ENCODE results near the gene C17orf114.

C17orf114 gene

DNA sequence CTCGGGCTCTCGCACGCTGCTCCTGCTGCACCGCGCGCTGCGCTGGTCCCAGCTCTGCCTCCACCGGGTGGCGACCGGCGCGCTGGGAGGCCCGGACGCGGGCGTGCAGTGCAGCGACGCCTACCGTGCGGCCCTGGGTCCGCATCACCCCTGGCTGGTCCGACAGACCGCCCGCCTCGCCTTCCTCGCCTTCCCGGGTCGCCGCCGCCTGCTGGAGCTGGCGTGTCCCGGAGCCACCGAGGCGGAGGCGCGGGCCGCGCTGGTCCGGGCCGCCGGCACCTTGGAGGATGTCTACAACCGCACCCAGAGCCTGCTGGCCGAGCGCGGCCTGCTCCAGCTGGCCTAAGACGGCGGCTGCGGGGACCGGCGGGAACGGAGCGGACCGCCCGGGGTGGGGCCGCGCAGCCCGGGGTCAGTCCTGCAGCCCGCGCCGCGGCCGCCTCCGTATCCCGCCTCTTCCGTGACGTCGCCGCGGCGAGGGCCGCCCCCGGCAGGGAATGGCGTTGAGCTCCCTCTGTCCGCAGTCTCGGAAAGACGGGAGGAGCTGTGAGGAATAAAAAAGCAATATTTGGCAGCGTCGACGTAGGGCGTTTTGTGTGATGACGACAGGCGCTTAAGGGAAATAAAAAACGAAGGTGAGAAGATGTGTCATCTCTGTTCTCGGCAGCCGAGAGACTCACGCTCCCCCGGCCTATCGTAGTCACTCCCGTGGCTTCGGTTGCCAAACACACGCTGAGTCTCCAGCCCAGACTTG lies 12.0 kb downstream of the C17orf114 start (continued):
- no peak for TF ChIP-seq PHF20 (CRISPR knock-in tag; IDR thresholded peaks at IDR 0.05)
- TF ChIP-seq RFXAP (CRISPR knock-in tag; IDR thresholded peaks at IDR 0.05; ENCODE audit: borderline replicate concordance), result peak; percentile 85; the same call in 1 of the 2 replicates
- TF ChIP-seq ZNF788 (CRISPR knock-in tag; IDR thresholded peaks at IDR 0.05; ENCODE audit: borderline replicate concordance), result peak; percentile 32; the same call in 1 of the 2 replicates
- TF ChIP-seq ZNF3 (CRISPR knock-in tag; IDR thresholded peaks at IDR 0.05), result no peak
- TF ChIP-seq, protein P1, sequence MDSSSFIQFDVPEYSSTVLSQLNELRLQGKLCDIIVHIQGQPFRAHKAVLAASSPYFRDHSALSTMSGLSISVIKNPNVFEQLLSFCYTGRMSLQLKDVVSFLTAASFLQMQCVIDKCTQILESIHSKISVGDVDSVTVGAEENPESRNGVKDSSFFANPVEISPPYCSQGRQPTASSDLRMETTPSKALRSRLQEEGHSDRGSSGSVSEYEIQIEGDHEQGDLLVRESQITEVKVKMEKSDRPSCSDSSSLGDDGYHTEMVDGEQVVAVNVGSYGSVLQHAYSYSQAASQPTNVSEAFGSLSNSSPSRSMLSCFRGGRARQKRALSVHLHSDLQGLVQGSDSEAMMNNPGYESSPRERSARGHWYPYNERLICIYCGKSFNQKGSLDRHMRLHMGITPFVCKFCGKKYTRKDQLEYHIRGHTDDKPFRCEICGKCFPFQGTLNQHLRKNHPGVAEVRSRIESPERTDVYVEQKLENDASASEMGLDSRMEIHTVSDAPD (CRISPR knock-in tag; IDR thresholded peaks at IDR 0.05), result peak; percentile 19; the same call in 1 of the 2 replicates
- peak; percentile 24; the same call in 1 of the 2 replicates for TF ChIP-seq ZFP90 (CRISPR knock-in tag; IDR thresholded peaks at IDR 0.05; ENCODE audit: borderline replicate concordance)
- no peak for TF ChIP-seq RBM39 (IDR thresholded peaks at IDR 0.05; ENCODE audit: low read depth, low read length, poor library complexity, severe bottlenecking)
- TF ChIP-seq ZNF841 (CRISPR knock-in tag; IDR thresholded peaks at IDR 0.05; ENCODE audit: borderline replicate concordance), result peak; percentile 87; the same call in 1 of the 2 replicates
- TF ChIP-seq CC2D1A (CRISPR knock-in tag; IDR thresholded peaks at IDR 0.05), result no peak
- TF ChIP-seq, protein P2, sequence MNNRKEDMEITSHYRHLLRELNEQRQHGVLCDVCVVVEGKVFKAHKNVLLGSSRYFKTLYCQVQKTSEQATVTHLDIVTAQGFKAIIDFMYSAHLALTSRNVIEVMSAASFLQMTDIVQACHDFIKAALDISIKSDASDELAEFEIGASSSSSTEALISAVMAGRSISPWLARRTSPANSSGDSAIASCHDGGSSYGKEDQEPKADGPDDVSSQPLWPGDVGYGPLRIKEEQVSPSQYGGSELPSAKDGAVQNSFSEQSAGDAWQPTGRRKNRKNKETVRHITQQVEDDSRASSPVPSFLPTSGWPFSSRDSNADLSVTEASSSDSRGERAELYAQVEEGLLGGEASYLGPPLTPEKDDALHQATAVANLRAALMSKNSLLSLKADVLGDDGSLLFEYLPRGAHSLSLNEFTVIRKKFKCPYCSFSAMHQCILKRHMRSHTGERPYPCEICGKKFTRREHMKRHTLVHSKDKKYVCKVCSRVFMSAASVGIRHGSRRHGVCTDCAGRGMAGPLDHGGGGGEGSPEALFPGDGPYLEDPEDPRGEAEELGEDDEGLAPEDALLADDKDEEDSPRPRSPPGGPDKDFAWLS (CRISPR knock-in tag; IDR thresholded peaks at IDR 0.05; ENCODE audit: borderline replicate concordance), result no peak
- TF ChIP-seq CEBPG (CRISPR knock-in tag; IDR thresholded peaks at IDR 0.05), result no peak
- TF ChIP-seq KLF15 (CRISPR knock-in tag; IDR thresholded peaks at IDR 0.05; ENCODE audit: borderline replicate concordance), result no peak; the same call in 1 of the 2 replicates
- TF ChIP-seq, protein P3, sequence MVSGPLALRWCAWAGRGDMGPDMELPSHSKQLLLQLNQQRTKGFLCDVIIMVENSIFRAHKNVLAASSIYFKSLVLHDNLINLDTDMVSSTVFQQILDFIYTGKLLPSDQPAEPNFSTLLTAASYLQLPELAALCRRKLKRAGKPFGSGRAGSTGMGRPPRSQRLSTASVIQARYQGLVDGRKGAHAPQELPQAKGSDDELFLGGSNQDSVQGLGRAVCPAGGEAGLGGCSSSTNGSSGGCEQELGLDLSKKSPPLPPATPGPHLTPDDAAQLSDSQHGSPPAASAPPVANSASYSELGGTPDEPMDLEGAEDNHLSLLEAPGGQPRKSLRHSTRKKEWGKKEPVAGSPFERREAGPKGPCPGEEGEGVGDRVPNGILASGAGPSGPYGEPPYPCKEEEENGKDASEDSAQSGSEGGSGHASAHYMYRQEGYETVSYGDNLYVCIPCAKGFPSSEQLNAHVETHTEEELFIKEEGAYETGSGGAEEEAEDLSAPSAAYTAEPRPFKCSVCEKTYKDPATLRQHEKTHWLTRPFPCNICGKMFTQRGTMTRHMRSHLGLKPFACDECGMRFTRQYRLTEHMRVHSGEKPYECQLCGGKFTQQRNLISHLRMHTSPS (CRISPR knock-in tag; IDR thresholded peaks at IDR 0.05; ENCODE audit: low read depth), result no peak
- peak; percentile 71; the same call in 1 of the 2 replicates for TF ChIP-seq ZNF777 (CRISPR knock-in tag; IDR thresholded peaks at IDR 0.05)
- TF ChIP-seq TAF1 (CRISPR knock-in tag; IDR thresholded peaks at IDR 0.05), result peak; percentile 69
- no peak for TF ChIP-seq ZNF260 (CRISPR knock-in tag; IDR thresholded peaks at IDR 0.05; ENCODE audit: borderline replicate concordance, low read depth)
- TF ChIP-seq ZFP36L2 (CRISPR knock-in tag; IDR thresholded peaks at IDR 0.05), result no peak
- TF ChIP-seq PCBP2 (optimal IDR thresholded peaks at IDR 0.05; ENCODE audit: low read depth, low read length, poor library complexity, severe bottlenecking), result no peak
- TF ChIP-seq ZNF235 (CRISPR knock-in tag; IDR thresholded peaks at IDR 0.05; ENCODE audit: borderline replicate concordance), result 0 out of 2 replicates have a peak, but pooled peaks have one; percentile 47
- TF ChIP-seq, protein P4, sequence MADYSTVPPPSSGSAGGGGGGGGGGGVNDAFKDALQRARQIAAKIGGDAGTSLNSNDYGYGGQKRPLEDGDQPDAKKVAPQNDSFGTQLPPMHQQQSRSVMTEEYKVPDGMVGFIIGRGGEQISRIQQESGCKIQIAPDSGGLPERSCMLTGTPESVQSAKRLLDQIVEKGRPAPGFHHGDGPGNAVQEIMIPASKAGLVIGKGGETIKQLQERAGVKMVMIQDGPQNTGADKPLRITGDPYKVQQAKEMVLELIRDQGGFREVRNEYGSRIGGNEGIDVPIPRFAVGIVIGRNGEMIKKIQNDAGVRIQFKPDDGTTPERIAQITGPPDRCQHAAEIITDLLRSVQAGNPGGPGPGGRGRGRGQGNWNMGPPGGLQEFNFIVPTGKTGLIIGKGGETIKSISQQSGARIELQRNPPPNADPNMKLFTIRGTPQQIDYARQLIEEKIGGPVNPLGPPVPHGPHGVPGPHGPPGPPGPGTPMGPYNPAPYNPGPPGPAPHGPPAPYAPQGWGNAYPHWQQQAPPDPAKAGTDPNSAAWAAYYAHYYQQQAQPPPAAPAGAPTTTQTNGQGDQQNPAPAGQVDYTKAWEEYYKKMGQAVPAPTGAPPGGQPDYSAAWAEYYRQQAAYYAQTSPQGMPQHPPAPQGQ (CRISPR knock-in tag; IDR thresholded peaks at IDR 0.05; ENCODE audit: borderline replicate concordance), result no peak
- 0 out of 2 replicates have a peak, but pooled peaks have one; percentile 49 for TF ChIP-seq NKX3-1 (CRISPR knock-in tag; IDR thresholded peaks at IDR 0.05)
- TF ChIP-seq, protein P5, sequence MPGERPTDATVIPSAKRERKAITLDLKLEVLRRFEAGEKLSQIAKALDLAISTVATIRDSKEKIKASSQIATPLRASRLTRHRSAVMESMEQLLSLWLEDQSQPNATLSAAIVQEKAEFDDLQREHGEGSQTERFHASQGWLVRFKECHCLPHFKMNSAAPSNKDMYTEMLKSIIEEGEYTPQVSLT (CRISPR knock-in tag; IDR thresholded peaks at IDR 0.05; ENCODE audit: borderline replicate concordance, low read depth), result no peak; the same call in 1 of the 2 replicates
